ENCODE measurements around the gene BCAP29.

Gene BCAP29

GRCh38 chr7:107555893-107556292, 24.2 kb upstream of the BCAP29 start:
- Histone ChIP-seq H3K27me3 (ENCODE audit: insufficient read depth, low read depth) (no peaks in the 10 kb centered on the region), H3K4me3 (IDR thresholded peaks at IDR 0.05; ENCODE audit: insufficient read depth, low read depth, low read length) (no peak overlapping the region), H4K20me1 (ENCODE audit: insufficient read depth) (no peaks in the 10 kb centered on the region), H3K4me2 (no peak overlapping the region), H3K36me3 (ENCODE audit: insufficient read depth) (no peaks in the 10 kb centered on the region), H3K4me1 (ENCODE audit: low read depth, poor library complexity, severe bottlenecking) (peaks cover 10% of the 10 kb centered on the region), H3K27ac (no peak overlapping the region), H3K79me2 (ENCODE audit: insufficient read depth, low read depth) (peaks cover 6% of the 10 kb centered on the region; the same call in 1 of the 2 replicates), H2AFZ (ENCODE audit: low read depth) (no peak overlapping the region), H3K9ac (no peak overlapping the region)
- no peak for TF ChIP-seq CTCF (conservative IDR thresholded peaks at IDR 0.05; ENCODE audit: low read depth, low read length)

DNA sequence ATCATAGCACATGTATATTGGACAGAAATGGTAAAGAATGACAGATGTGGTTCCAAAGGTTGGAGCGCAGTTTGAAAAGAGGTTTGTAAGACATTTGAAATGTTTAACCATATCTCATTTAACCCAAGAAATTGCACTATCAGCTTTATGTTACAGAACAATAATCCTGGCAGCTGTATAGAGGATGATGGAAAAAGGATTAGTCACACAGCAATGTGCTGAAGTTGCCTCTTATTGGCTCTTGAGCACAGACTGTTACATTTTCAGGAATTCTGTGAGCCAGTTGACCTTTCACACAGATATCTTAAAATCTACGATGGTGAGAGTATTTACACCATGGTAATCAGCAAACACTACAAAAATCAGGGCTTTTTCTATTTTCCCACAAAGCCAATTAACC, 20.2 kb upstream of the BCAP29 start:
- Histone ChIP-seq H3K9ac (no peak overlapping the region), H3K79me2 (ENCODE audit: insufficient read depth, low read depth) (peaks cover 21% of the 10 kb centered on the region; the same call in 1 of the 2 replicates), H3K36me3 (ENCODE audit: insufficient read depth) (no peaks in the 10 kb centered on the region), H3K4me1 (ENCODE audit: low read depth, poor library complexity, severe bottlenecking) (peaks cover 21% of the 10 kb centered on the region), H4K20me1 (ENCODE audit: insufficient read depth) (no peaks in the 10 kb centered on the region), H2AFZ (ENCODE audit: low read depth) (no peak overlapping the region), H3K4me3 (IDR thresholded peaks at IDR 0.05; ENCODE audit: insufficient read depth, low read depth, low read length) (no peak overlapping the region), H3K27ac (no peak overlapping the region), H3K27me3 (ENCODE audit: insufficient read depth, low read depth) (no peaks in the 10 kb centered on the region), H3K4me2 (no peak overlapping the region)
- TF ChIP-seq CTCF (conservative IDR thresholded peaks at IDR 0.05; ENCODE audit: low read depth, low read length): no peak

DNA sequence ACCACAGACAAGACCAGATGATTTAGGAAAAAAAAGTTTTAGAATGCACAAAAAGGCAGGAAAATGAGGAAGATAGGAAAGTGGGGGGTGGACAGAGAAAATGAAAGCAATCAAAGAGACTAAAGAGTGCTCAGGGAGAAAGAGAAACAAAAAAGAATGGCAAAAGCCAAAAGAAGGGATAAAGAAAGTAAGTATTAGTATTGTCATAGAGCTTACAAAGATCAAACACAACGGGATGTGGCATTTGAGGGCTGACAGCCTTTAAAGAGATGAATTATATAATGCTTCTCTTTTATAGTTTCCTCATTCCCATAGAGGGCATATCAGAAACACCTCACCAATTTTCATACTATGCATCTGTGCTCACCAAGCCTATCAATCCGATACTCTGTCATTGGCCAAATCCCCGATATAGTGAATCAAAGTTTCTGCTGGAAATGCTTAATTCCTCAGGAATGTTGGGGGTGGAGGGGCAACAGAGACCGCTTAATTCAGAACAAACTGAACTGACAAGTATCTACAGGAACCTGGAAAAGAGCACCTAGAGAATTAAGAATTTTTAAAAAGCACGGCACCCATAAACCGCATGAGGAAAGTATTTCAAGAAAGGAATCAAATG, 19.0 kb upstream of the BCAP29 start:
- Histone ChIP-seq H3K36me3 (ENCODE audit: insufficient read depth) (no peaks in the 10 kb centered on the region), H4K20me1 (ENCODE audit: insufficient read depth) (no peaks in the 10 kb centered on the region), H3K9ac (no peak overlapping the region), H3K4me1 (ENCODE audit: low read depth, poor library complexity, severe bottlenecking) (peaks cover 22% of the 10 kb centered on the region), H3K27ac (no peak overlapping the region), H3K4me2 (no peak overlapping the region), H3K4me3 (IDR thresholded peaks at IDR 0.05; ENCODE audit: insufficient read depth, low read depth, low read length) (no peak overlapping the region), H3K27me3 (ENCODE audit: insufficient read depth, low read depth) (no peaks in the 10 kb centered on the region), H2AFZ (ENCODE audit: low read depth) (no peak overlapping the region), H3K79me2 (ENCODE audit: insufficient read depth, low read depth) (peaks cover 21% of the 10 kb centered on the region; the same call in 1 of the 2 replicates)
- TF ChIP-seq CTCF (conservative IDR thresholded peaks at IDR 0.05; ENCODE audit: low read depth, low read length): no peak

GRCh38 chr7:107563081-107563774, 16.8 kb upstream of the BCAP29 start:
- Histone ChIP-seq H2AFZ (ENCODE audit: low read depth) (peak overlapping the region; percentile 98), H3K4me3 (IDR thresholded peaks at IDR 0.05; ENCODE audit: insufficient read depth, low read depth, low read length) (peak overlapping the region; percentile 25), H4K20me1 (ENCODE audit: insufficient read depth) (no peaks in the 10 kb centered on the region), H3K4me1 (ENCODE audit: low read depth, poor library complexity, severe bottlenecking) (peaks cover 22% of the 10 kb centered on the region), H3K27me3 (ENCODE audit: insufficient read depth, low read depth) (no peaks in the 10 kb centered on the region), H3K36me3 (ENCODE audit: insufficient read depth) (no peaks in the 10 kb centered on the region), H3K9ac (peak overlapping the region; percentile 92), H3K4me2 (peak overlapping the region; percentile 91), H3K79me2 (ENCODE audit: insufficient read depth, low read depth) (peaks cover 21% of the 10 kb centered on the region; the same call in 1 of the 2 replicates), H3K27ac (peak overlapping the region; percentile 70)
- TF ChIP-seq CTCF (conservative IDR thresholded peaks at IDR 0.05; ENCODE audit: low read depth, low read length): no peak
